B cell (primary cell): ENCODE data around the gene ZNF316. TPM values are rescaled to one million over a fixed set of nuclear protein-coding genes. Genes with fewer than 3 reads are reported as not detected.

ENCODE experiments used
- ATAC-seq: fragments of 200-7000 bp; cut with Tn5 transposase; one replicate; pipeline ENCODE4 v1.10.0; 2021; ENCODE audit warnings: low read depth, mild to moderate bottlenecking, moderate number of reproducible peaks, moderate library complexity
- CTCF ChIA-PET: fragments of 350-600 bp; sonication (Branson Sonifier 250); formaldehyde crosslinking; loops from one replicate; lab custom pipeline; 2021; ENCODE audit warnings: antibody characterized with exemption, inconsistent platforms; lab: Charles Lee
- POLR2A ChIA-PET: fragments of 350-600 bp; sonication (Branson Sonifier 250); formaldehyde crosslinking; loops from one replicate; lab custom pipeline; 2021; ENCODE audit warnings: antibody characterized with exemption; lab: Charles Lee
- DNase-seq: peaks from one replicate; pipeline ENCODE4 v3.0.0; 2013
- H2AFZ ChIP-seq: 2 replicates; pipeline ENCODE4 v1.6.1; 2012; ENCODE audit warnings: mild to moderate bottlenecking, low read depth, low read length; ENCODE audit not compliant: insufficient read depth, poor library complexity, severe bottlenecking
- H3K27ac ChIP-seq, 2 donors: 1 replicate in 1 of 2; 2 replicates in 1 of 2; pipeline ENCODE4 v1.5.1; 2012 to 2013; ENCODE audit warnings: low read length in 2 of 2, mild to moderate bottlenecking in 2 of 2, moderate library complexity in 1 of 2
- H3K27me3 ChIP-seq, 4 experiments: fragments of 200-600 bp in 1 of 4; sonication (generic) in 1 of 4; replicated peaks in 1 of 4; 1 replicate in 2 of 4; 2 replicates in 2 of 4; pipeline versions ENCODE4 v1.6.1 to v1.7.0; 2013 to 2016; ENCODE audit warnings: low read length in 3 of 4, mild to moderate bottlenecking in 2 of 4, mixed read lengths in 1 of 4, moderate library complexity in 1 of 4; ENCODE audit not compliant: insufficient read depth in 4 of 4, control insufficient read depth in 3 of 4; ENCODE audit errors: control extremely low read depth in 1 of 4
- H3K36me3 ChIP-seq, 2 experiments: replicated peaks in 1 of 2; 1 replicate in 1 of 2; 2 replicates in 1 of 2; pipeline versions ENCODE4 v1.6.1 to v1.7.1; 2013; ENCODE audit warnings: low read length in 1 of 2; ENCODE audit not compliant: insufficient read depth in 2 of 2, control insufficient read depth in 1 of 2; ENCODE audit errors: control extremely low read depth in 1 of 2, extremely low read depth in 1 of 2
- H3K4me1 ChIP-seq, 2 donors: fragments of 200-600 bp in 1 of 2; sonication (generic) in 1 of 2; 1 replicate in 1 of 2; 2 replicates in 1 of 2; pipeline versions ENCODE4 v1.5.1 to v1.6.1; 2013 to 2017; ENCODE audit warnings: low read length in 2 of 2; ENCODE audit not compliant: control insufficient read depth in 2 of 2, insufficient read depth in 2 of 2
- H3K4me2 ChIP-seq: replicated peaks from 2 replicates; pipeline ENCODE3; 2012; ENCODE audit warnings: mild to moderate bottlenecking, low read depth, low read length; ENCODE audit not compliant: poor library complexity, severe bottlenecking
- H3K4me3 ChIP-seq, 5 experiments: fragments of 200-600 bp in 1 of 5; sonication (generic) in 1 of 5; 1 replicate in 3 of 5; 2 replicates in 2 of 5; pipeline versions ENCODE4 v1.5.1 to v1.7.0; 2011 to 2016; ENCODE audit warnings: low read length in 4 of 5, mild to moderate bottlenecking in 4 of 5, low read depth in 2 of 5, control low read depth in 1 of 5, moderate library complexity in 1 of 5; ENCODE audit not compliant: insufficient read depth in 1 of 5; ENCODE audit errors: control extremely low read depth in 1 of 5, extremely low read depth in 1 of 5
- H3K79me2 ChIP-seq: fragments of 200-600 bp; sonication (generic); one replicate; pipeline ENCODE4 v1.6.0; 2016; ENCODE audit warnings: low read length; ENCODE audit not compliant: control insufficient read depth, insufficient read depth
- H3K9ac ChIP-seq: fragments of 200-600 bp; sonication (generic); 2 replicates; pipeline ENCODE4 v1.6.1; 2017; ENCODE audit warnings: mild to moderate bottlenecking, low read length, moderate library complexity
- H3K9me3 ChIP-seq, 3 donors: one replicate each; pipeline versions ENCODE4 v1.6.1 to v1.7.1; 2013; ENCODE audit warnings: low read length in 2 of 3; ENCODE audit not compliant: control insufficient read depth in 2 of 3, insufficient read depth in 1 of 3; ENCODE audit errors: control extremely low read depth in 1 of 3
- H4K20me1 ChIP-seq: 2 replicates; pipeline ENCODE4 v1.6.0; 2012; ENCODE audit warnings: mild to moderate bottlenecking, low read length; ENCODE audit not compliant: insufficient read depth, control insufficient read depth, poor library complexity, severe bottlenecking
- H3K27ac Mint-ChIP-seq: one replicate; pipeline ENCODE4 v1.8.0; 2021; ENCODE audit warnings: mixed read lengths
- H3K27me3 Mint-ChIP-seq: one replicate; pipeline ENCODE4 v1.8.0; 2021; ENCODE audit warnings: mixed read lengths
- H3K4me1 Mint-ChIP-seq: one replicate; pipeline ENCODE4 v1.8.0; 2021; ENCODE audit warnings: mixed read lengths
- H3K4me3 Mint-ChIP-seq: one replicate; pipeline ENCODE4 v1.8.0; 2021; ENCODE audit warnings: mixed read lengths
- H3K9me3 Mint-ChIP-seq: one replicate; pipeline ENCODE4 v1.8.0; 2022; ENCODE audit warnings: mixed read lengths; ENCODE audit not compliant: insufficient read depth
- CTCF ChIP-seq: fragments of 200-600 bp; IDR thresholded peaks from one replicate; pipeline ENCODE4 v1.8.0; 2022; ENCODE audit warnings: antibody characterized with exemption, mild to moderate bottlenecking
- EZH2 ChIP-seq: IDR thresholded peaks from 2 replicates; pipeline ENCODE4 v1.6.1; 2012; ENCODE audit warnings: borderline replicate concordance, low read depth, mild to moderate bottlenecking, moderate library complexity, low read length; ENCODE audit not compliant: insufficient read depth, poor library complexity, severe bottlenecking
- WGBS: methylation state at CpG from one replicate; pipeline ENCODE4 v1.1.5; 2013; ENCODE audit warnings: missing lambda C conversion rate; ENCODE audit not compliant: insufficient coverage; 5-methylcytosine and 5-hydroxymethylcytosine counted together
- intact Hi-C: fragments of 100-400 bp; cut with micrococcal nuclease; formaldehyde crosslinking; loops from one replicate; pipeline ENCODE4 v1.10.0; 2022
- polyA plus RNA-seq: library from polyadenylated mRNA; depleted of rRNA; stranded (reverse); fragments of >200 nt; gene quantifications from 2 replicates; pipeline ENCODE4 v1.2.3, GENCODE V29; 2012
- total RNA-seq, 2 donors: library from RNA; stranded (reverse); fragments of 120-200 nt in 1 of 2; gene quantifications; 1 replicate in 1 of 2; 2 replicates in 1 of 2; pipeline versions ENCODE4 v1.2.3 to v1.2.4, GENCODE V29; 2013 to 2022

Gene ZNF316
- total and polyA plus RNA-seq, 2 donors (not counting 1 experiment from before 2014, with no cell fraction given) = 43.6 to 72.6 TPM

GRCh38 chr7:6655636-6656385 is 18.7 kb downstream of the ZNF316 start:
- CTCF ChIA-PET = no interaction called here
- no peak for ATAC-seq
- POLR2A ChIA-PET = no interaction called here
- no peak for TF ChIP-seq CTCF
- no peak for TF ChIP-seq EZH2
- intact Hi-C loops = no loop called here
- no peaks in the 10 kb centered on the region for H3K27me3 Mint-ChIP-seq
- peaks cover 0 to 19% (median 0%) of the 10 kb centered on the region in 3 donors for H3K9me3 ChIP-seq
- H3K27ac ChIP-seq = no peak overlapping the region
- H3K27me3 ChIP-seq = peaks cover 0 to 2% (median 0%) of the 10 kb centered on the region in 4 experiments
- H3K4me1 ChIP-seq = no peaks in the 10 kb centered on the region
- no peaks in the 10 kb centered on the region for H3K9me3 Mint-ChIP-seq
- no peak for DNase-seq
- WGBS = 97% methylated on average over 16 of the region's 17 CpGs
- H3K4me2 ChIP-seq = no peak overlapping the region
- no peak overlapping the region for H3K9ac ChIP-seq
- H3K79me2 ChIP-seq = peaks cover 15% of the 10 kb centered on the region
- H3K27ac Mint-ChIP-seq = no peak overlapping the region
- H2AFZ ChIP-seq = no peak overlapping the region
- H4K20me1 ChIP-seq = peaks cover 8% of the 10 kb centered on the region
- no peak overlapping the region for H3K4me3 ChIP-seq
- H3K36me3 ChIP-seq = peaks cover 0 to 20% of the 10 kb centered on the region in 2 experiments
- H3K4me1 Mint-ChIP-seq = no peaks in the 10 kb centered on the region
- no peak overlapping the region for H3K4me3 Mint-ChIP-seq

GRCh38 chr7:6656413-6656812 is 19.3 kb downstream of the ZNF316 start:
- ATAC-seq (no peak), DNase-seq (peak; percentile 5)
- peaks cover 0 to 20% of the 10 kb centered on the region in 2 experiments for H3K36me3 ChIP-seq
- H3K79me2 ChIP-seq = peaks cover 15% of the 10 kb centered on the region
- ChIA-PET CTCF (no interaction called here), POLR2A (no interaction called here)
- no peak overlapping the region for H2AFZ ChIP-seq
- no peak overlapping the region for H3K9ac ChIP-seq
- no peak overlapping the region for H3K27ac Mint-ChIP-seq
- 93% methylated on average over 5 of the region's 9 CpGs for WGBS
- no peaks in the 10 kb centered on the region for H3K9me3 Mint-ChIP-seq
- H3K27ac ChIP-seq = no peak overlapping the region
- H3K4me2 ChIP-seq = no peak overlapping the region
- H3K4me1 ChIP-seq = no peaks in the 10 kb centered on the region
- H3K4me3 ChIP-seq = no peak overlapping the region
- intact Hi-C loops = no loop called here
- H3K27me3 Mint-ChIP-seq = no peaks in the 10 kb centered on the region
- no peaks in the 10 kb centered on the region for H3K4me1 Mint-ChIP-seq
- H3K27me3 ChIP-seq = peaks cover 0 to 2% (median 0%) of the 10 kb centered on the region in 4 experiments
- peaks cover 0 to 13% (median 0%) of the 10 kb centered on the region in 3 donors for H3K9me3 ChIP-seq
- no peak for TF ChIP-seq EZH2
- TF ChIP-seq CTCF = no peak
- H3K4me3 Mint-ChIP-seq = no peak overlapping the region
- peaks cover 5% of the 10 kb centered on the region for H4K20me1 ChIP-seq
